ENCODE results near the gene CLCN1. TPM values are rescaled to one million over a fixed set of nuclear protein-coding genes. Genes with fewer than 3 reads are reported as not detected.
A peak's percentile ranks its signal among the peaks of the same experiment; 100 is the strongest.

Gene CLCN1
- total RNA-seq, 2 donors from 2014 or later: not detected

DNA sequence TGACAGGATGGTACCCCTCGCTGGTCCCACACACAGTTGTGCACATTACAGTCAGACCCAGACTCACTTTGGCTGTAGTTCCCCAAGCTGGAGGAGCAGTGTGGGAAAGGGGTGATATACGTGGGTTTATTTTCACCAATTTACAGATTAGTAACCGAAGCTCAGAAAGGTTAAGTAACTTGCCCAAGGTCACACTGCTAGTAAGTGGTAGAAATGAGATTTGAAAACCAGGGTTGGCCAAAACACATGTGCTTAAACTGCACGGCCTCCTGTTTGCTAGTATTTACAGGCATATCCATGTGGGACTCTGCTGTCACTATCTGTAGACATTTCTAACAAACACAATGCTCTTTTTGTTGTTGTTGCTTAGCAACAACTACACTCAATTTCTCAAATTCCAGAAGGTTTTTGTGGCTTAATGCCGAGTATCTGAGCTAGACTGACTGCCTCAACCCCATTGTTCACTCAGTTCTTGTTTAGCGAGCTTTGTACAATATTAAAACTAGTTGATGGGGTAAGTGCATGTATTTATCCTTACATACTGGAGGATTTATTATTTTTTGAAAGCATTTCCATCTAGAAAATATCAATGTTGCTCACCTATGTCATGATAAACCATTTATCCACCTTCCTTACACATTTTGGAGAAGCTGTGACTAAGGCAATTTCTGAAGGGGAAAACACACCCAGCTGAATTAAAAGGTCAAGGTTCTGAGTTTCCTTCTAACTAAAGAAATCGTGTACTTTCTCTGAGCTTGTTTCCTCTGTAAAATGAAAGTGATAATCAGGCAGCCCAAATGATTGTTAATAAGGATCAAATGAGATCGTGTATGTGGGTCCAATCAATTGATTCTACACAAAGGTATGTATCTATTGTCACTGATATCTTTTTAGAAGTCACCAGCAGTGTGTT is 36.5 kb upstream of the CLCN1 start:
- 14 to 20% methylated on average over 8 of the region's 8 CpGs for WGBS, 2 donors
- intact Hi-C loops (cut with DNase I): no loop called here
- Histone ChIP-seq H3K36me3 (replicated peaks in 1 of 2; ENCODE audit: insufficient read depth in 1 of 2, low read depth in 2 of 2) (no peaks in the 10 kb centered on the region), H3K27ac (peak overlapping the region; percentile 51 to 78 (median 76)), H3K4me1 (peaks cover 36% of the 10 kb centered on the region), H3K27me3 (no peaks in the 10 kb centered on the region), H3K4me3 (no peak overlapping the region), H3K9me3 (no peaks in the 10 kb centered on the region)
- TF ChIP-seq, protein P1, sequence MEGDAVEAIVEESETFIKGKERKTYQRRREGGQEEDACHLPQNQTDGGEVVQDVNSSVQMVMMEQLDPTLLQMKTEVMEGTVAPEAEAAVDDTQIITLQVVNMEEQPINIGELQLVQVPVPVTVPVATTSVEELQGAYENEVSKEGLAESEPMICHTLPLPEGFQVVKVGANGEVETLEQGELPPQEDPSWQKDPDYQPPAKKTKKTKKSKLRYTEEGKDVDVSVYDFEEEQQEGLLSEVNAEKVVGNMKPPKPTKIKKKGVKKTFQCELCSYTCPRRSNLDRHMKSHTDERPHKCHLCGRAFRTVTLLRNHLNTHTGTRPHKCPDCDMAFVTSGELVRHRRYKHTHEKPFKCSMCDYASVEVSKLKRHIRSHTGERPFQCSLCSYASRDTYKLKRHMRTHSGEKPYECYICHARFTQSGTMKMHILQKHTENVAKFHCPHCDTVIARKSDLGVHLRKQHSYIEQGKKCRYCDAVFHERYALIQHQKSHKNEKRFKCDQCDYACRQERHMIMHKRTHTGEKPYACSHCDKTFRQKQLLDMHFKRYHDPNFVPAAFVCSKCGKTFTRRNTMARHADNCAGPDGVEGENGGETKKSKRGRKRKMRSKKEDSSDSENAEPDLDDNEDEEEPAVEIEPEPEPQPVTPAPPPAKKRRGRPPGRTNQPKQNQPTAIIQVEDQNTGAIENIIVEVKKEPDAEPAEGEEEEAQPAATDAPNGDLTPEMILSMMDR (IDR thresholded peaks at IDR 0.05): no peak
- TF ChIP-seq POLR2A (IDR thresholded peaks at IDR 0.05): no peak
- DNase-seq: peak in 1 of 4 donors; percentile 55
- ATAC-seq: peak; percentile 94

DNA sequence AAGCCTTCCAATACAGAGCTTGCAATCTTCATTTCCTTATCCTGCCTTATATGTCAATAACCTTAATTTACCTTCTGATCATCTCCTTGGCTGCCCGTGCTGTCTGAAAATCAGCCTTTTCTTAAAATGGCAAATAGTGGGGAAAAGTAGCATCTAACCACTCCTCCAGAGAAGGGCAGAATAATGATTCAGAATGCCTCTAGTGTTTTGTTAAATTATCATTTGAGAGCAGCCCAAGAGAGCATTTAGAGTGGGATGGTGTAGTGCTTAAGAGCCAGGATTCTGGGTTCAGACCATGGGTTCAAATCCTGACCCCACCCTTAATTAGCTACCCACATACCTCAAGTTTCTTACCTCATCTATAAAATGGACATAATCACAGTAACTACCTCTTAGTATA is 35.8 kb upstream of the CLCN1 start:
- TF ChIP-seq, protein P1 (IDR thresholded peaks at IDR 0.05): no peak
- TF ChIP-seq POLR2A (IDR thresholded peaks at IDR 0.05): no peak
- H3K4me1 ChIP-seq: peaks cover 39% of the 10 kb centered on the region
- intact Hi-C loops (cut with DNase I): no loop called here
- ATAC-seq: no peak
- WGBS, 2 donors: 35 to 37% methylated on average over 1 of the region's 1 CpG
- no peaks in the 10 kb centered on the region for H3K9me3 ChIP-seq
- no peak overlapping the region for H3K4me3 ChIP-seq
- H3K27ac ChIP-seq: peak overlapping the region; percentile 51 to 78 (median 76)
- DNase-seq: no peak
- no peaks in the 10 kb centered on the region for H3K36me3 ChIP-seq (replicated peaks in 1 of 2; ENCODE audit: insufficient read depth in 1 of 2, low read depth in 2 of 2)
- no peaks in the 10 kb centered on the region for H3K27me3 ChIP-seq

- DNase-seq (no peak), ATAC-seq (no peak)
- no peak for TF ChIP-seq POLR2A (IDR thresholded peaks at IDR 0.05)
- TF ChIP-seq, protein P1 (IDR thresholded peaks at IDR 0.05): no peak
- Histone ChIP-seq H3K9me3 (no peaks in the 10 kb centered on the region), H3K36me3 (replicated peaks in 1 of 2; ENCODE audit: insufficient read depth in 1 of 2, low read depth in 2 of 2) (no peaks in the 10 kb centered on the region), H3K27ac (peak overlapping the region in 3 of 4 donors; percentile 75 to 78 (median 77)), H3K4me1 (peaks cover 43% of the 10 kb centered on the region), H3K4me3 (no peak overlapping the region), H3K27me3 (no peaks in the 10 kb centered on the region)
- 77 to 83% methylated on average over 2 of the region's 2 CpGs for WGBS, 2 donors
- intact Hi-C loops (cut with DNase I): no loop called here
Observed at GRCh38 chr7:143280566-143280965, 35.3 kb upstream of the CLCN1 start.

DNA sequence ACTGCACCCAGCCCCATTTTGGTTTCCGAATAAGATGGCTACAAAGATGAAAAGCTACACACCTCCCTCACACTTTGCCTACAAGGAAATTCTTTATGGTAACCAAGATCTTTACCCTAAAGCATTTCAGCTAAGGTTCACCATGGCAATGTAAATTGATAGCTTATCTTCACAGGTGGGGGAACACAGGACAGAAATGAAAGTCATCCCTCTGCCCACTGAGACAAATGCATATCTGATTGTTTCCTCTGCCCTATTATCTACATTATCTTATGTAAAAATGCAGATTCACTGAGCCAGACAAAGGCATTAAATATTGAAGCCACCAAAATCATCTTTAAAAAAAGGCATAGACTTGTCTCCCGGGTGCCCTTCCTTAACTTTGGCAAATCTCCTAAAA is 34.4 kb upstream of the CLCN1 start:
- peaks cover 51% of the 10 kb centered on the region for H3K4me1 ChIP-seq
- WGBS, 2 donors: 73 to 79% methylated on average over 2 of the region's 2 CpGs

More for the DNA sequence above, 34.4 kb upstream of the CLCN1 start:
- TF ChIP-seq, protein P1 (IDR thresholded peaks at IDR 0.05): no peak
- no peak for TF ChIP-seq POLR2A (IDR thresholded peaks at IDR 0.05)
- Histone ChIP-seq H3K36me3 (replicated peaks in 1 of 2; ENCODE audit: insufficient read depth in 1 of 2, low read depth in 2 of 2) (no peaks in the 10 kb centered on the region), H3K27ac (no peak overlapping the region), H3K4me3 (no peak overlapping the region), H3K27me3 (no peaks in the 10 kb centered on the region), H3K9me3 (no peaks in the 10 kb centered on the region)
- ATAC-seq (no peak), DNase-seq (no peak)
- intact Hi-C loops (cut with DNase I): no loop called here
